A549 (cell line): ENCODE measurements around the gene KIF16B. TPM values are rescaled to one million over a fixed set of nuclear protein-coding genes. Genes with fewer than 3 reads are reported as not detected.

Experiments
- ATAC-seq, 2 experiments: fragments of 200-7000 bp in 1 of 2; fragments of >200 bp in 1 of 2; cut with Nextera tagmentation in 1 of 2; cut with Tn5 transposase in 1 of 2; 3 replicates each; pipeline versions ENCODE4 v1.8.0 to v1.9.1; 2018 to 2020; ENCODE audit warnings: mild to moderate bottlenecking in 1 of 2, moderate library complexity in 1 of 2
- CTCF ChIA-PET: fragments of 300-600 bp; sonication (Branson Sonifier 250); formaldehyde crosslinking; extraction: SDS; loops from one replicate; lab custom pipeline; 2021; ENCODE audit warnings: antibody characterized with exemption, inconsistent platforms; lab: Yijun Ruan, JAX
- POLR2A ChIA-PET: fragments of 350-600 bp; formaldehyde crosslinking; extraction: SDS; loops from one replicate; lab custom pipeline; 2021; ENCODE audit warnings: antibody characterized with exemption, inconsistent platforms; lab: Yijun Ruan, JAX
- DNase-seq, 2 experiments: peaks; one replicate each; pipeline versions ENCODE4 v3.0.0 to v3.0.0-alpha.2; 2011 to 2016; ENCODE audit warnings: low read depth in 1 of 2, low spot score in 1 of 2
- FAIRE-seq: peaks from 2 replicates; lab custom pipeline; 2011; peaks lifted over from hg19 to GRCh38; lab: Jason Lieb, UNC
- H3K27ac ChIP-seq, 2 experiments: fragments of >200 bp; sonication (Bioruptor Twin); formaldehyde crosslinking; 3 replicates each; pipeline ENCODE4 v1.5.1; 2016 to 2017
- H3K4me1 ChIP-seq: fragments of >200 bp; sonication (Bioruptor Twin); formaldehyde crosslinking; 3 replicates; pipeline ENCODE4 v1.6.1; 2016
- H3K4me2 ChIP-seq: fragments of >200 bp; sonication (Bioruptor Twin); formaldehyde crosslinking; 3 replicates; pipeline ENCODE4 v1.6.1; 2016
- H3K4me3 ChIP-seq: fragments of >200 bp; sonication (Bioruptor Twin); formaldehyde crosslinking; 3 replicates; pipeline ENCODE4 v1.5.1; 2016
- H3K9me3 ChIP-seq: fragments of >200 bp; sonication (Bioruptor Twin); formaldehyde crosslinking; 3 replicates; pipeline ENCODE4 v1.6.1; 2016
- BCL3 ChIP-seq: fragments of >200 bp; sonication (Bioruptor Twin); formaldehyde crosslinking; IDR thresholded peaks from 3 replicates; pipeline ENCODE4 v1.6.1; 2016
- CBX8 ChIP-seq: fragments of 200-600 bp; sonication (generic); IDR thresholded peaks from 2 replicates; pipeline ENCODE4 v1.6.1; 2016
- CEBPB ChIP-seq, 2 experiments: fragments of >200 bp in 1 of 2; sonication (Bioruptor Twin) in 1 of 2; formaldehyde crosslinking in 1 of 2; IDR thresholded peaks; 2 replicates each; pipeline ENCODE4 v1.6.1; 2012 to 2016
- CHD4 ChIP-seq: fragments of 200-600 bp; sonication (generic); IDR thresholded peaks from 2 replicates; pipeline ENCODE4 v1.6.1; 2016; ENCODE audit warnings: antibody characterized with exemption, mild to moderate bottlenecking, borderline replicate concordance
- EHF ChIP-seq: fragments of 250-450 bp; sonication (Bioruptor Pico); IDR thresholded peaks from 2 replicates; pipeline ENCODE4 v1.5.0; 2020; ENCODE audit warnings: mild to moderate bottlenecking
- FOXS1 ChIP-seq: fragments of 250-450 bp; sonication (Bioruptor Pico); IDR thresholded peaks from 2 replicates; pipeline ENCODE4 v1.5.0; 2020; ENCODE audit warnings: mild to moderate bottlenecking, moderate library complexity
- GATA3 ChIP-seq: IDR thresholded peaks from 2 replicates; pipeline ENCODE4 v1.6.1; 2012; ENCODE audit warnings: borderline replicate concordance
- HES2 ChIP-seq: fragments of >200 bp; sonication (Bioruptor Twin); formaldehyde crosslinking; IDR thresholded peaks from 2 replicates; pipeline ENCODE4 v1.6.1; 2016
- HEYL ChIP-seq: fragments of 250-450 bp; sonication (Bioruptor Pico); IDR thresholded peaks from 2 replicates; pipeline ENCODE4 v1.8.0; 2021; ENCODE audit warnings: mild to moderate bottlenecking, moderate library complexity
- JUN ChIP-seq, 2 experiments: fragments of >200 bp; sonication (Bioruptor Twin); formaldehyde crosslinking; IDR thresholded peaks; 2 replicates in 1 of 2; 3 replicates in 1 of 2; pipeline ENCODE4 v1.6.1; 2016 to 2017
- KDM1A ChIP-seq: fragments of 200-600 bp; sonication (generic); IDR thresholded peaks from 2 replicates; pipeline ENCODE4 v1.6.1; 2016; ENCODE audit warnings: low read depth, mild to moderate bottlenecking
- MAZ ChIP-seq: fragments of 150-350 bp; IDR thresholded peaks from 2 replicates; pipeline ENCODE4 v1.6.1; 2014; ENCODE audit warnings: antibody characterized with exemption, low read depth, low read length, borderline replicate concordance
- NR3C1 ChIP-seq: fragments of >200 bp; sonication (Bioruptor Twin); formaldehyde crosslinking; IDR thresholded peaks from 3 replicates; pipeline ENCODE4 v1.6.1; 2017
- PBX3 ChIP-seq: IDR thresholded peaks from 2 replicates; pipeline ENCODE4 v1.6.1; 2012
- PHF8 ChIP-seq: fragments of 200-600 bp; sonication (generic); IDR thresholded peaks from 2 replicates; pipeline ENCODE4 v1.6.1; 2016; ENCODE audit warnings: low read depth, mild to moderate bottlenecking, antibody characterized with exemption, moderate library complexity, borderline replicate concordance
- RAD21 ChIP-seq, 2 experiments: fragments of >200 bp in 1 of 2; sonication (Bioruptor Twin) in 1 of 2; formaldehyde crosslinking in 1 of 2; IDR thresholded peaks in 1 of 2; conservative IDR thresholded peaks in 1 of 2; 2 replicates in 1 of 2; 3 replicates in 1 of 2; pipeline ENCODE4 v1.6.1; 2012 to 2018; ENCODE audit warnings: inconsistent platforms in 1 of 2
- RARB ChIP-seq: fragments of 250-450 bp; sonication (Bioruptor Pico); IDR thresholded peaks from 2 replicates; pipeline ENCODE4 v1.8.0; 2021; ENCODE audit warnings: mild to moderate bottlenecking, moderate library complexity
- SREBF2 ChIP-seq: fragments of 450-650 bp; IDR thresholded peaks from 2 replicates; pipeline ENCODE4 v1.6.1; 2014; ENCODE audit warnings: mild to moderate bottlenecking, moderate library complexity
- USF2 ChIP-seq: fragments of 450-650 bp; IDR thresholded peaks from 2 replicates; pipeline ENCODE4 v1.6.1; 2014; ENCODE audit warnings: antibody characterized with exemption
- ZC3H11A ChIP-seq: fragments of 450-650 bp; IDR thresholded peaks from 2 replicates; pipeline ENCODE4 v1.6.1; 2014; ENCODE audit warnings: antibody characterized with exemption, mild to moderate bottlenecking
- ZFP36 ChIP-seq: fragments of 450-650 bp; IDR thresholded peaks from 2 replicates; pipeline ENCODE4 v1.6.1; 2014; ENCODE audit warnings: borderline replicate concordance; ENCODE audit not compliant: partially characterized antibody
- WGBS: methylation state at CpG from one replicate; pipeline ENCODE4 v1.1.6; 2017; ENCODE audit errors: missing lambda C conversion rate; 5-methylcytosine and 5-hydroxymethylcytosine counted together
- polyA plus RNA-seq, 4 experiments: library from polyadenylated mRNA; depleted of rRNA in 3 of 4; stranded (reverse); fragments of >200 nt; fragmentation: RNase III in 1 of 4; extraction: RNeasy Plus Mini Kit Qiagen cat#74134 plus additional on column Dnase treatment in 1 of 4; gene quantifications; 2 replicates in 3 of 4; 3 replicates in 1 of 4; pipeline ENCODE4 v1.2.3, GENCODE V29; 2011 to 2017

The KIF16B gene
- polyA plus RNA-seq, 2 of the 4 experiments (the other 2 are of a cell fraction) = 14.1 to 23.3 TPM

- Histone ChIP-seq H3K4me2 (peak overlapping the region; percentile 60), H3K27ac (peak overlapping the region; percentile 12 to 30; a peak in 4 of 6 replicates), H3K9me3 (no peaks in the 10 kb centered on the region), H3K4me3 (no peak overlapping the region), H3K4me1 (peaks cover 16% of the 10 kb centered on the region)
- ATAC-seq (peak in 1 of 2 experiments; percentile 27; a peak in 3 of 6 replicates), DNase-seq (no peak), FAIRE-seq (no peak)
- 94% methylated on average over 14 of the region's 14 CpGs for WGBS
- ChIA-PET CTCF (interaction anchor here (0.5 to 1.4 kb wide), 3 partner anchors 11 to 1832 kb away, joined by 3 to 5 read pairs (median 3); no protein-coding TSS in a partner anchor), POLR2A (no interaction called here)
- no peak for TF ChIP-seq USF2
- no peak for TF ChIP-seq CEBPB (IDR thresholded peaks at IDR 0.05)
- TF ChIP-seq PHF8 = no peak
- TF ChIP-seq CHD4 = no peak
- TF ChIP-seq HEYL = no peak
- no peak for TF ChIP-seq EHF (CRISPR knock-in tag)
- TF ChIP-seq FOXS1 (CRISPR knock-in tag) = no peak
These were observed 205.2 kb downstream of the KIF16B start for GRCh38 chr20:16367948-16368560.

GRCh38 chr20:16366529-16366928, 206.7 kb downstream of the KIF16B start:
- Histone ChIP-seq H3K4me1 (peaks cover 16% of the 10 kb centered on the region), H3K9me3 (no peaks in the 10 kb centered on the region), H3K27ac (no peak overlapping the region), H3K4me2 (no peak overlapping the region), H3K4me3 (no peak overlapping the region)
- WGBS = 89% methylated on average over 5 of the region's 5 CpGs
- FAIRE-seq = no peak
- DNase-seq = no peak
- ATAC-seq = no peak
- TF ChIP-seq ZC3H11A (no peak), SREBF2 (no peak), CBX8 (no peak), NR3C1 (no peak), BCL3 (no peak), USF2 (no peak), GATA3 (no peak), HES2 (no peak), RAD21 (conservative IDR thresholded peaks at IDR 0.05 in 1 of 2, IDR thresholded peaks at IDR 0.05 in 1 of 2) (no peak), JUN (IDR thresholded peaks at IDR 0.05) (no peak), RARB (CRISPR knock-in tag) (no peak)
- POLR2A ChIA-PET = no interaction called here
- CTCF ChIA-PET = interaction anchor here (1.6 kb wide), 1 partner anchor 87 kb away, joined by 4 read pairs; no protein-coding TSS in a partner anchor

- ChIA-PET CTCF (no interaction called here), POLR2A (no interaction called here)
- H3K4me3 ChIP-seq = no peak overlapping the region
- H3K4me1 ChIP-seq = peaks cover 14% of the 10 kb centered on the region
- 77% methylated on average over 5 of the region's 5 CpGs for WGBS
- no peak overlapping the region for H3K27ac ChIP-seq
- no peak overlapping the region for H3K4me2 ChIP-seq
- ATAC-seq = no peak
- no peaks in the 10 kb centered on the region for H3K9me3 ChIP-seq
- no peak for TF ChIP-seq PBX3
- TF ChIP-seq MAZ = no peak
- TF ChIP-seq ZFP36 = no peak
- no peak for TF ChIP-seq KDM1A
- TF ChIP-seq CHD4 = no peak
- no peak for DNase-seq
- peak; percentile 49 for FAIRE-seq
These were observed 208.9 kb downstream of the KIF16B start for GRCh38 chr20:16364320-16364687.
